Measurements from ENCODE around the gene TRPC4.

DNA sequence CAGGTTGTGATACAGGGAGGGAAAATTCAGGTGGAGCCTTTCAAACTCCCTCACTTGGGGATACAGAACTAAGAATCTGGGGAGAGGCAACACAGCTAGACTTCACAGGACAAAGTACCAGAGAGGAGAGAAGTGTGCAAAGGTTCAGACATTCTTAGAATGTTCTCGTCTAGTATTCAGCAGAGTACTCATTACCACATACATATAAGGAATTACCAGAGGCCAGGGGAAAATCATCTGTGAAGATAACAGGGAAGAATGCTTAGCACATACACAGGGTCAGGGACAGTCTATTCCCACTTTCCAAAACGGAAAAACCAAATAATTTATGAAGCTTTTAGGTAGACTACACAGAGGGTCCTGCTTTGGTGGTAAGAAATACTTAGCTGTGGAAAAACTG lies 58.1 kb downstream of the TRPC4 start:
- TF ChIP-seq, protein P1, sequence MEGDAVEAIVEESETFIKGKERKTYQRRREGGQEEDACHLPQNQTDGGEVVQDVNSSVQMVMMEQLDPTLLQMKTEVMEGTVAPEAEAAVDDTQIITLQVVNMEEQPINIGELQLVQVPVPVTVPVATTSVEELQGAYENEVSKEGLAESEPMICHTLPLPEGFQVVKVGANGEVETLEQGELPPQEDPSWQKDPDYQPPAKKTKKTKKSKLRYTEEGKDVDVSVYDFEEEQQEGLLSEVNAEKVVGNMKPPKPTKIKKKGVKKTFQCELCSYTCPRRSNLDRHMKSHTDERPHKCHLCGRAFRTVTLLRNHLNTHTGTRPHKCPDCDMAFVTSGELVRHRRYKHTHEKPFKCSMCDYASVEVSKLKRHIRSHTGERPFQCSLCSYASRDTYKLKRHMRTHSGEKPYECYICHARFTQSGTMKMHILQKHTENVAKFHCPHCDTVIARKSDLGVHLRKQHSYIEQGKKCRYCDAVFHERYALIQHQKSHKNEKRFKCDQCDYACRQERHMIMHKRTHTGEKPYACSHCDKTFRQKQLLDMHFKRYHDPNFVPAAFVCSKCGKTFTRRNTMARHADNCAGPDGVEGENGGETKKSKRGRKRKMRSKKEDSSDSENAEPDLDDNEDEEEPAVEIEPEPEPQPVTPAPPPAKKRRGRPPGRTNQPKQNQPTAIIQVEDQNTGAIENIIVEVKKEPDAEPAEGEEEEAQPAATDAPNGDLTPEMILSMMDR (conservative IDR thresholded peaks at IDR 0.05; ENCODE audit: low read depth, low read length) = no peak
- TF ChIP-seq EZH2 (IDR thresholded peaks at IDR 0.05; ENCODE audit: low read length, unreplicated experiment) = no peak
- TF ChIP-seq EZH2phosphoT487 (IDR thresholded peaks at IDR 0.05; ENCODE audit: borderline replicate concordance, low read length) = no peak
